DOHH2 (cell line): ENCODE measurements around the gene TMEM41B.

Source experiments
- CTCF ChIP-seq: fragments of 200-600 bp; sonication (generic); IDR thresholded peaks from one replicate; pipeline ENCODE4 v1.5.1; 2014; ENCODE audit warnings: antibody characterized with exemption, mild to moderate bottlenecking, low read depth, low read length; ENCODE audit not compliant: poor library complexity, severe bottlenecking
- EZH2phosphoT487 ChIP-seq: fragments of 200-600 bp; sonication (generic); IDR thresholded peaks from 2 replicates; pipeline ENCODE4 v1.6.1; 2017; ENCODE audit warnings: borderline replicate concordance, mild to moderate bottlenecking, antibody characterized with exemption, low read length, moderate library complexity, mixed read lengths

DNA sequence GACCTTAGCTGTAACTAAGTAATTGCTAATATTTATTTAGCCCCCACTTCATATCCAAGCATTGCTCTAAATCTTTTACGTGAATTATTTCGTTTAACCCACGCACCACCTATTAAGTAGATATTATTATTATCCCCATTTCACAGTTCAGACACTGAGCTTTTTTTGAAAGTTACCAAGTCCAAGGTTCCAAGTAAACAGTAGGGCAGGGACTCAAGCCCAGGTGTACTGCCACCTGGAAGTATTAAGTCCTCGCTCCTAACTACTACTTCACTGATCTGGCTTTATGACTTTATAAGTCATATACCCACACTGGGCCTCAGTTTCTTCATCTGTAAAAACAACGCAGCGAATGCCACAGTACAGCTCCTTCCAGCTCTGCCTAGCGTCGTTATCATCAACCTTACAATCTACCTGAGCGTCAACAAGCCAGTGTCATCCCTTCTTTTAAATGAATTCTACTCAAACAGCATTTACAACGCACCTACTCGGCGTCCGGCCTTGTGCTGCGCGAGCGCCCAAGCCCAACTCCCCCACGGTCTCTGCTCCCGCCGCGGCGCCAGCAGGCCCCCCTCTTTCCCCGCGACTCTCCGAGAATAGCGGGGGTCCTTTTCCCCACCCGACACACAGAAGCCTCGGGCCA lies 624 bp downstream of the TMEM41B start:
- no peak for TF ChIP-seq CTCF
- TF ChIP-seq EZH2phosphoT487: no peak
